Panc1 (cell line): ENCODE results near the gene CCDC187. TPM values are rescaled to one million over a fixed set of nuclear protein-coding genes. Genes with fewer than 3 reads are reported as not detected.

Experiments used
- ATAC-seq: fragments of 200-7000 bp; cut with Tn5 transposase; 2 replicates; pipeline ENCODE4 v1.9.1; 2020; ENCODE audit warnings: mild to moderate bottlenecking, moderate library complexity
- BruUV-seq: library from RNA; stranded (reverse); fragments of 400-500 nt; replicated peaks from 2 replicates; lab custom pipeline; 2021; lab: Mats Ljungman, UMichigan
- CTCF ChIA-PET: fragments of 300-600 bp; sonication (Branson Sonifier 250); formaldehyde crosslinking; loops from one replicate; lab custom pipeline; 2022; ENCODE audit warnings: antibody characterized with exemption; lab: Charles Lee
- POLR2A ChIA-PET: fragments of 300-600 bp; sonication (Branson Sonifier 250); formaldehyde crosslinking; loops from one replicate; lab custom pipeline; 2022; ENCODE audit warnings: antibody characterized with exemption; lab: Charles Lee
- DNase-seq: peaks from one replicate; pipeline ENCODE4 v3.0.0-alpha.2; 2010; ENCODE audit warnings: low read depth, low spot score
- H3K27ac ChIP-seq: 2 replicates; pipeline ENCODE4 v1.5.1; 2011; ENCODE audit warnings: mild to moderate bottlenecking, low read length, inconsistent platforms
- H3K27me3 ChIP-seq: fragments of 200-500 bp; sonication (Bioruptor generic); 2 replicates; pipeline ENCODE4 v1.6.0; 2014; ENCODE audit warnings: low read length, inconsistent platforms; ENCODE audit not compliant: control insufficient read depth, insufficient read depth
- H3K36me3 ChIP-seq: fragments of 200-500 bp; sonication (Bioruptor generic); 2 replicates; pipeline ENCODE4 v1.5.1; 2014; ENCODE audit warnings: inconsistent platforms, mild to moderate bottlenecking, low read length, moderate library complexity; ENCODE audit not compliant: control insufficient read depth, insufficient read depth
- H3K4me1 ChIP-seq: 2 replicates; pipeline ENCODE4 v1.5.1; 2011; ENCODE audit warnings: inconsistent platforms, mild to moderate bottlenecking, low read length, moderate library complexity; ENCODE audit not compliant: control insufficient read depth, insufficient read depth
- H3K4me3 ChIP-seq, 2 experiments: 2 replicates each; pipeline ENCODE4 v1.5.1; 2011 to 2012; ENCODE audit warnings: low read depth in 2 of 2, low read length in 2 of 2, mild to moderate bottlenecking in 2 of 2, inconsistent platforms in 1 of 2, moderate library complexity in 1 of 2
- H3K9me3 ChIP-seq: fragments of 200-500 bp; sonication (Bioruptor generic); 2 replicates; pipeline ENCODE4 v1.5.1; 2014; ENCODE audit warnings: low read depth, mild to moderate bottlenecking, inconsistent platforms, low read length, moderate library complexity; ENCODE audit not compliant: control insufficient read depth, insufficient read depth
- CTCF ChIP-seq: fragments of 450-650 bp; IDR thresholded peaks from 2 replicates; pipeline ENCODE4 v1.5.1; 2017; ENCODE audit warnings: mild to moderate bottlenecking
- POLR2AphosphoS5 ChIP-seq: IDR thresholded peaks from 2 replicates; pipeline ENCODE4 v1.6.1; 2012; ENCODE audit warnings: mild to moderate bottlenecking, low read depth, low read length, moderate library complexity
- REST ChIP-seq, 2 experiments: IDR thresholded peaks; 2 replicates each; pipeline ENCODE4 v1.6.1; 2011 to 2012; ENCODE audit warnings: low read depth in 2 of 2, control low read depth in 1 of 2, low read length in 1 of 2, mild to moderate bottlenecking in 1 of 2, moderate library complexity in 1 of 2; ENCODE audit not compliant: insufficient read depth in 1 of 2
- SIN3A ChIP-seq: IDR thresholded peaks from 2 replicates; pipeline ENCODE4 v1.6.1; 2012; ENCODE audit warnings: low read depth, mild to moderate bottlenecking, low read length, moderate library complexity, borderline replicate concordance; ENCODE audit not compliant: insufficient read depth
- TCF7L2 ChIP-seq: IDR thresholded peaks from 2 replicates; pipeline ENCODE4 v1.6.1; 2011; ENCODE audit warnings: mild to moderate bottlenecking, low read depth, low read length, inconsistent platforms
- in situ Hi-C: cut with HindIII; loops from 2 replicates; pipeline ENCODE4 v1.10.0; 2016; ENCODE audit warnings: low sequenced_read_pairs, low pct_unique_long_range_greater_than_20kb
- intact Hi-C: fragments of 100-400 bp; cut with micrococcal nuclease; formaldehyde crosslinking; loops from one replicate; pipeline ENCODE4 v1.10.0; 2022; ENCODE audit not compliant: unreplicated experiment
- total RNA-seq: library from RNA; stranded (reverse); gene quantifications from one replicate; pipeline ENCODE4 v1.2.1, GENCODE V29; 2021; ENCODE audit not compliant: unreplicated experiment

Gene CCDC187
- total RNA-seq, 1 experiment from 2014 or later = not detected

GRCh38 chr9:136235171-136235570 is 68.7 kb downstream of the CCDC187 start:
- Histone ChIP-seq H3K4me3 (no peak overlapping the region), H3K36me3 (no peaks in the 10 kb centered on the region), H3K27me3 (no peaks in the 10 kb centered on the region), H3K9me3 (no peaks in the 10 kb centered on the region), H3K27ac (no peak overlapping the region), H3K4me1 (no peaks in the 10 kb centered on the region)
- intact Hi-C loops = no loop called here
- DNase-seq (no peak), ATAC-seq (no peak; the same call in 1 of the 2 replicates)
- no peak for TF ChIP-seq POLR2AphosphoS5
- TF ChIP-seq REST (IDR thresholded peaks at IDR 0.05; ENCODE audit: insufficient read depth in 1 of 2, low read depth in 2 of 2, low read length in 1 of 2) = no peak
- TF ChIP-seq TCF7L2 = no peak
- TF ChIP-seq SIN3A = no peak
- TF ChIP-seq CTCF = no peak
- no TSS peak for BruUV-seq
- in situ Hi-C loops = no loop called here
- CTCF ChIA-PET = no interaction called here
- POLR2A ChIA-PET = no interaction called here

- H3K9me3 ChIP-seq = no peaks in the 10 kb centered on the region
- BruUV-seq = no TSS peak
- H3K27ac ChIP-seq = no peak overlapping the region
- CTCF ChIA-PET = no interaction called here
- in situ Hi-C loops = no loop called here
- H3K36me3 ChIP-seq = no peaks in the 10 kb centered on the region
- ATAC-seq (no peak), DNase-seq (no peak)
- intact Hi-C loops = no loop called here
- no peaks in the 10 kb centered on the region for H3K27me3 ChIP-seq
- POLR2A ChIA-PET = no interaction called here
- no peak for TF ChIP-seq CTCF
- no peak for TF ChIP-seq POLR2AphosphoS5
- no peak for TF ChIP-seq TCF7L2
- no peak for TF ChIP-seq SIN3A
- no peak for TF ChIP-seq REST (IDR thresholded peaks at IDR 0.05; ENCODE audit: insufficient read depth in 1 of 2, low read depth in 2 of 2, low read length in 1 of 2)
- H3K4me1 ChIP-seq = no peaks in the 10 kb centered on the region
- no peak overlapping the region for H3K4me3 ChIP-seq
These were observed 69.3 kb downstream of the CCDC187 start for GRCh38 chr9:136234597-136234996.
